HG02571 (cell line): Measurements from ENCODE around the gene NAA50.

Experiments used
- ATAC-seq: cut with Tn5 transposase; IDR thresholded peaks from one replicate; pipeline ENCODE4 v1.9.1; 2021; ENCODE audit warnings: mild to moderate bottlenecking, moderate library complexity; ENCODE audit not compliant: unreplicated experiment

NAA50 gene

DNA sequence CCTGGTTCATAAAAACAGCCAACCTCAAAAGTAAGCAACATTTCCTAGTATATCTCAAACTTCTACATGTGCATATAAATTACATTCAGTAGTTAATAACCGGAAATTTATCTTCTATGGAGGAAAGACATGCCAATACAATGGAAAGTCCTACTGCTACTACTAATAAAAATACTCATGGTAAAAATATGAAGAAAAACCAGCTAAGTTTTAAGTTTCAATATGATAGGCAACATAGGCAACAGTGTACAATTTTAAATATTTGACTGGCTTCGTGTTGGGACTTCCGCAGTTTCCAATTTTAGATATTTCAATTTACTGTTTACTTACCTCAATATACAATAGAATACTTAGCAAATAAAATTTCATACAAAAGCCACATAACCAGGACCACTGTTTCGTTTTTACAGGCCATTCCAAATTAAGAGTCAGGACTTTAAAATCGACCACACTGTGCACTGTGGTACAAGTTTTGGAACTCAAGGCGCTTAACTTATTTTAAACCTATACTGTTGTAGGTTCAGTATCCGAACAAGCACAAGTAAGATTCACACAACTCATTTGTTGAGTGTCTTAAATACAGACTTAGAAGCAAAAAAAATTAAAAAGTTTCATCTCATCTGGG lies 2.9 kb downstream of the NAA50 start:
- no peak for ATAC-seq

DNA sequence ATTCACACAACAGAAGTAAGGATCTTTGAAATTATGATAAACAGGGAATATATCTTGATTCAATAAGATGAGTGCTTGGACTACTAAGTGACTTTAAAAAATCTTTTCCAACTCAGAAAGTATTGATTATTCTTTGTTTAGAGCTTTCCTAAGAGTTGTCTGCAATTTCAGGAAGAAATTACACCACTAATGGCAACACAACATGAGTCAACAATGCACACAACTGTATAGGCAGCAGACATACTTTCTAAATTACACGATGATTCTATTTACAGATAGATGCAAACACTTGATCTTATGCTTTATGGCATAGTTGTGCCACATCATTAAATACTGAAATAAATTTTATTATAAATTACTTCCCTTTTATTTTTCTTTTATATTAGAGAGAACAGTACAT lies 4.4 kb downstream of the NAA50 start:
- ATAC-seq: no peak

GRCh38 chr3:113741086-113741485 lies 5.0 kb downstream of the NAA50 start:
- ATAC-seq: no peak

DNA sequence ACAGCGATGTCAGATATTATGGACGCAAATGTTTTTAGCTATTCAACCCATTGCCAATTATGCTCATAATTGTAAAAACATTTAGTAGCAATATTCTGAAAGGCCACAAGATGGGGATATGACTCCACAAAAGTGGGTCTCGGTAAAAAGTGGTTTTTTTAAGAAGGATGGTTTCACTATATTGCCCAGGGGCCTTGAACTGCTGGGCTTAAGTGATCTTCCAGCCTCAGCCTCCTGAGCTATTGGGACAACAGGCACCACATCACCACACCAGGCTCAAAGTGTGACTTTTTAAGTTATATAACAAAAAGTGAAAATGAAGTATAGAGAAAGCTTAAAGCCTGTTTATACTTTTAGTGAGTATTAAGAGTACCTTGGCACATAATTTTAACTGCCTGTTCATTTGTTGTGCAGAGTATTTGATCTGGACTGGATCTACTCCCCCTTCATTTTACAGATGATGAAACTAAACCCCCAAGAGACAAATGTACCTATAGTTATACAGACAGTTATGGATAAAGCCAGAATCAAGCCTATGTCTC lies 9.4 kb downstream of the NAA50 start:
- ATAC-seq: peak; percentile 64

DNA sequence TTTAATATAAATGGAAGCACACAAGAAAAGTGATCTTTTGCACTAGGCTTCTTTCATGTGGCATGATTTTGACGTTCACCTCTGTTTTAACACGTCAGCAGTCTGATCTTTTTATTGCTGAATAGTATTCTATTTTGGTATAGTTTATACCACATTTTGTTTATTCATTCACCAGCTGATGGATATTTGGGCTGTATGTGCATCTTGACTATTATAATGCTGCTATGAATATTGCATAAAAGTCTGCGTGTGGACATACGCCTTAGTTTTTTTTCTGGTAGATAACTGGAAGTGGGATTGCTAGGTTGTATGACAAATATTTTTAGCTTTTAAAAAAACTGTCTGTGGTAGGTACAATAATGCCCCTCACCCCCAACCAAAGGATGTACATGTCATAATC lies 14.4 kb downstream of the NAA50 start:
- no peak for ATAC-seq

DNA sequence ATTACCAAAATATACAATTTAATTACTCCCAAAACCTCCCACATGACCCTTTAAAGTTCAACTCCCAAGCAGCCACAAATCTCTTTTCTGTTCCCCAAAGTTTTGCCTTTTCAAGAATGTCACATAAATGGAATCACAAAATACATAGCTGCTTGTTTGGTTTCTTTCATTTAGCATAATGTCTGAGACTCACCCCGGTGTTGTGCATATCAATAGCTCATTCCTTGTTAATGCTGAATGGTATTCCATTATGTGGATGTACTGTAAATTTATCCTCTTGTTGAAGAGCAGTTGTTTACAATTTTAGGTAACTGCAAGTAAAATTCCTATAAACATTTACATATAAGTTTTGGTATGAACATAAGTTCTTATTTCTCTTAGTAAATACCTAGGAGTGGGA lies 15.5 kb downstream of the NAA50 start:
- ATAC-seq: no peak

GRCh38 chr3:113728661-113729060 lies 17.4 kb downstream of the NAA50 start:
- ATAC-seq: no peak

GRCh38 chr3:113721636-113722035 lies 24.4 kb downstream of the NAA50 start:
- ATAC-seq: no peak

DNA sequence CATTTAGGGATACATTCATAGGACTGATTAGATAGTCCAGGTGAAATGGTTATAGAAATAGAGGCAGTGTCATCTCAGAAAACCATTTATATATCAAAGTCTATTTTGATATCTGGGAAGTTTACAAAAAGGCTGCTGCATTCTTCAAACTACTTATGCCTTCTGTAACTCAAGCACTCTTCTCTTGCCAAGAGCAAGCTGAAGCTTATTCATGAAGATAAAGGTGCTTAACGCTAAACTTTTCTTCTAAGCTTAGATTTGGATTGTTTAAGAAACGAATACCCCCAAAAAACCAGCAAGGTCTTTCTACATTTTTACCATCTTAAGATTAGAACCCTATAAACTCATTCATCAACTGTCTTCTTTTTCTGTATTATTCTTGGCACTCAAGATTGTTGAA lies 26.3 kb downstream of the NAA50 start:
- ATAC-seq: no peak

DNA sequence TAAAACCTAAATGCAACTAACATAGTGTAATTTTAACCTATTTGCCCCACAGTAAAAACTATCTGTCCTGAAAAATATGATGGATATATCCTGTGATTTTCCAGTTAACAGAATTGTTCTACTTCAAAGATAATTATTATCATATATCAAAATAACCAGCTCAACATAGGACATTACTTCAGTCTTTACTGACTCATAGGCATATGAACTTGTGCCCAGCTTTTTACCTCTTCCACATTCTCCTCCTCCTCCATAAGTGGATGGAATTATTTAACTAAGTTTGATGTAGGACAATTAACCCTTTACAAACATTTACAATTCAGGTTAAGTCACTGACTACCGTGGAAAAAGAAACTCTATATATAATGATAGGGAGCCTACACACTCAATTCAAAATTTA lies 26.8 kb downstream of the NAA50 start:
- ATAC-seq: no peak

DNA sequence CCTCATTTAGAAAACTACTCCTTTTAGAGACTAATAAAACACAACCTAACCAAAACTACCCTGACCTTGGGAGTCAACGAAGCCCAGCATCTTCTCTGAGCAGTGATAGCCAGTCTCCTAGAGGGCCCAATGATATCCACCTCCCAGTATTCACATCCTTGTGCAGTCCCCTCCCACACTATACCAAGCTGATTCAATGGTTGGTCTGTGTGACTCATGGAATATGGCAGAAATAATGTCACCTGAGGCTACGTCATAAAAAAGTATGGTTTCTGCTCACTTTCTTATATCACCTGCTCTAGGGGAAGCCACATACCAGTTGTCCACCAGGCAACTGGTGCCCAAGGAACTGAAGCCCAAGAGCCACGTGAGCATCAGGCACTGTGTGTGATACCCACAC lies 28.2 kb downstream of the NAA50 start:
- no peak for ATAC-seq

- no peak for ATAC-seq
Observed at GRCh38 chr3:113717308-113717707, 28.7 kb downstream of the NAA50 start.

- ATAC-seq: no peak
Observed at GRCh38 chr3:113714702-113715101, 31.3 kb downstream of the NAA50 start.

- ATAC-seq: no peak
Observed at GRCh38 chr3:113712129-113712528, 33.9 kb downstream of the NAA50 start.

GRCh38 chr3:113707835-113708234 lies 38.2 kb downstream of the NAA50 start:
- ATAC-seq: no peak

GRCh38 chr3:113698956-113699355 lies 47.1 kb downstream of the NAA50 start:
- ATAC-seq: no peak

- ATAC-seq: no peak
Observed at GRCh38 chr3:113698213-113698742, 47.8 kb downstream of the NAA50 start.

GRCh38 chr3:113697500-113698090 lies 48.5 kb downstream of the NAA50 start:
- no peak for ATAC-seq

- ATAC-seq: peak; percentile 96
Observed at GRCh38 chr3:113696658-113697499, 49.2 kb downstream of the NAA50 start.

- ATAC-seq: peak; percentile 59
Observed at GRCh38 chr3:113695786-113696645, 50.0 kb downstream of the NAA50 start, which contains the start of gene USF3. Gene USF3, minus strand, starts transcription at chr3:113696642. Its CDS starts 21,764 bp downstream, at chr3:113674878.

DNA sequence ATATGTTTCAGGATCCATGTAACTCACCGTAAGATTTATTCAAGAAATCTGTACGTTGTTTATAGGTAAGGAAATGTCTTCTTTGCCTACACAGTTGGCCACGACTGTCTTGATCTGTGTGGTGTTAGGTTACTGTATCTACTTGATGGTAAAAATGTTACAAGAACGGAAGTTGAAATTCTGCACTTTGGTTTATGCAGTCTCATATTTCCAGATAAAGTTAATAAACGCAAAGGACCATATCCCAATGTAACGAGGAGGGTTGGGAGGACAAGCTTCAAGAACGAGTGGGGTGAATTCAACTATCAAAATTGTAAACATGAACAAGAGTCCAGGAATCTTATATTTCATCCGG lies 50.6 kb downstream of the NAA50 start:
- no peak for ATAC-seq
